Esophagus muscularis mucosa (tissue), 4 donors: ENCODE data around the gene SLF2.

Source experiments
- CTCF ChIP-seq, 3 experiments: fragments of 200-600 bp in 2 of 3; fragments of 450-650 bp in 1 of 3; sonication (generic) in 2 of 3; IDR thresholded peaks; one replicate each; pipeline ENCODE4 v1.5.1; 2017 to 2019; ENCODE audit warnings: antibody characterized with exemption in 3 of 3, mild to moderate bottlenecking in 2 of 3, moderate library complexity in 1 of 3
- EP300 ChIP-seq: sonication (generic); formaldehyde crosslinking; IDR thresholded peaks from one replicate; pipeline ENCODE4 v1.6.1; 2017; ENCODE audit warnings: antibody characterized with exemption
- POLR2A ChIP-seq: fragments of 450-650 bp; IDR thresholded peaks from one replicate; pipeline ENCODE4 v1.6.1; 2017; ENCODE audit warnings: antibody characterized with exemption, moderate library complexity, mild to moderate bottlenecking, low read depth
- POLR2AphosphoS5 ChIP-seq, 2 donors: sonication (generic); formaldehyde crosslinking; IDR thresholded peaks; one replicate each; pipeline ENCODE4 v1.6.1; 2017; ENCODE audit warnings: antibody characterized with exemption in 2 of 2

DNA sequence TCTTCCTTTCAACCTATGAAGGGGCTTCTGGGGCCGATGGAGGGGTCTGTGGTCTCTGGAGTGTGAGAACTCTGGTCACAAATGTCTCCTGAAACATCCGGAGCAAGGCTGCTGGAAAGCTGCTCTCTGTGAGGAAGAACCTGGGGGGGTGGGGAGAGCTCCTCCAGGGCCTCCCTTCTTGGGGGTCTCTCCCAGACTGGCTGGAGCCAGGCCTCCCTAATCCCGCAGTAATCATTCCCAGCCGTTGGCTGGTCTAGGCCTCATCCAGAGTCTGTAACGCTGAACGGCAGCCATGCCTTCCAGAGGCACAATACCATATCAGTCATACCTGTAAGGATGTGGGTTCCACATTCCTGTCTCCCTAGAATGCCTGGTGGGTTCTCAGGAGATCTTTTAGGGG is 82.4 kb downstream of the SLF2 start:
- TF ChIP-seq CTCF (IDR thresholded peaks at IDR 0.05): no peak
- no peak for TF ChIP-seq POLR2A
- no peak for TF ChIP-seq POLR2AphosphoS5 (IDR thresholded peaks at IDR 0.05)
- no peak for TF ChIP-seq EP300
